ENCODE results near the gene MVD. TPM values are rescaled to one million over a fixed set of nuclear protein-coding genes. Genes with fewer than 3 reads are reported as not detected.
"Not testable (repeated sequence)": the region's sequence is repeated elsewhere in the genome, so short reads cannot be mapped to it uniquely, and the experiment has no call there.

MVD gene
- total RNA-seq, 1 donor from 2014 or later = 102 TPM

- no peaks in the 10 kb centered on the region for H3K27me3 ChIP-seq (ENCODE audit: control insufficient read depth, insufficient read depth, low read length)
- no peak for DNase-seq (ENCODE audit: low read depth)
- TF ChIP-seq CTCF (IDR thresholded peaks at IDR 0.05; ENCODE audit: insufficient read depth, low read length, poor library complexity, severe bottlenecking) = peak; percentile 24
- peaks cover 3% of the 10 kb centered on the region for H3K36me3 ChIP-seq (ENCODE audit: control insufficient read depth, insufficient read depth, low read length)
- no peak overlapping the region for H3K4me3 ChIP-seq (ENCODE audit: low read depth, low read length)
Measured at GRCh38 chr16:88610080-88610479, 52.8 kb downstream of the MVD start.

GRCh38 chr16:88609426-88609825 is 53.5 kb downstream of the MVD start:
- H3K27me3 ChIP-seq (ENCODE audit: control insufficient read depth, insufficient read depth, low read length); H3K4me3 ChIP-seq (ENCODE audit: low read depth, low read length); DNase-seq (ENCODE audit: low read depth); H3K36me3 ChIP-seq (ENCODE audit: control insufficient read depth, insufficient read depth, low read length): not testable (repeated sequence)

GRCh38 chr16:88608076-88608475 is 54.8 kb downstream of the MVD start:
- no peak for DNase-seq (ENCODE audit: low read depth)
- no peak overlapping the region for H3K4me3 ChIP-seq (ENCODE audit: low read depth, low read length)
- no peak for TF ChIP-seq CTCF (IDR thresholded peaks at IDR 0.05; ENCODE audit: insufficient read depth, low read length, poor library complexity, severe bottlenecking)

GRCh38 chr16:88606148-88606757 is 56.6 kb downstream of the MVD start:
- no peak for DNase-seq (ENCODE audit: low read depth)
- peaks cover 5% of the 10 kb centered on the region for H3K36me3 ChIP-seq (ENCODE audit: control insufficient read depth, insufficient read depth, low read length)
- no peak overlapping the region for H3K4me3 ChIP-seq (ENCODE audit: low read depth, low read length)
- H3K27me3 ChIP-seq (ENCODE audit: control insufficient read depth, insufficient read depth, low read length) = no peaks in the 10 kb centered on the region
- no peak for TF ChIP-seq CTCF (IDR thresholded peaks at IDR 0.05; ENCODE audit: insufficient read depth, low read length, poor library complexity, severe bottlenecking)

More at GRCh38 chr16:88608076-88608475, 54.8 kb downstream of the MVD start:
- no peaks in the 10 kb centered on the region for H3K27me3 ChIP-seq (ENCODE audit: control insufficient read depth, insufficient read depth, low read length)
- peaks cover 1% of the 10 kb centered on the region for H3K36me3 ChIP-seq (ENCODE audit: control insufficient read depth, insufficient read depth, low read length)

GRCh38 chr16:88605186-88606147 is 57.4 kb downstream of the MVD start:
- Histone ChIP-seq H3K27me3 (ENCODE audit: control insufficient read depth, insufficient read depth, low read length) (no peaks in the 10 kb centered on the region), H3K4me3 (ENCODE audit: low read depth, low read length) (no peak overlapping the region), H3K36me3 (ENCODE audit: control insufficient read depth, insufficient read depth, low read length) (peaks cover 5% of the 10 kb centered on the region)
- DNase-seq (ENCODE audit: low read depth) = no peak
- no peak for TF ChIP-seq CTCF (IDR thresholded peaks at IDR 0.05; ENCODE audit: insufficient read depth, low read length, poor library complexity, severe bottlenecking)

- no peaks in the 10 kb centered on the region for H3K27me3 ChIP-seq (ENCODE audit: control insufficient read depth, insufficient read depth, low read length)
- no peak overlapping the region for H3K4me3 ChIP-seq (ENCODE audit: low read depth, low read length)
- no peak for TF ChIP-seq CTCF (IDR thresholded peaks at IDR 0.05; ENCODE audit: insufficient read depth, low read length, poor library complexity, severe bottlenecking)
- no peak for DNase-seq (ENCODE audit: low read depth)
- H3K36me3 ChIP-seq (ENCODE audit: control insufficient read depth, insufficient read depth, low read length) = peaks cover 9% of the 10 kb centered on the region
Measured at GRCh38 chr16:88602091-88602490, 60.8 kb downstream of the MVD start.
